RWPE1 (cell line): ENCODE data around the gene SLC25A11.
A peak's percentile ranks its signal among the peaks of the same experiment; 100 is the strongest.

ENCODE experiments used
- CTCF ChIA-PET: fragments of 350-600 bp; sonication (Branson Sonifier 250); formaldehyde crosslinking; extraction: SDS; loops from one replicate; lab custom pipeline; 2021; lab: Yijun Ruan, JAX
- POLR2A ChIA-PET: fragments of 400-600 bp; formaldehyde crosslinking; extraction: SDS; loops from one replicate; lab custom pipeline; 2020; ENCODE audit warnings: antibody characterized with exemption; ENCODE audit not compliant: low non-redundant PET; lab: Yijun Ruan, JAX
- DNase-seq: peaks from one replicate; pipeline ENCODE4 v3.0.0; 2012; ENCODE audit warnings: low spot score
- H3K27ac ChIP-seq: fragments of 450-650 bp; 2 replicates; pipeline ENCODE4 v1.5.1; 2017
- CTCF ChIP-seq: fragments of 450-650 bp; conservative IDR thresholded peaks from 2 replicates; pipeline ENCODE4 v1.5.1; 2017; ENCODE audit warnings: low read depth, mild to moderate bottlenecking

The SLC25A11 gene

DNA sequence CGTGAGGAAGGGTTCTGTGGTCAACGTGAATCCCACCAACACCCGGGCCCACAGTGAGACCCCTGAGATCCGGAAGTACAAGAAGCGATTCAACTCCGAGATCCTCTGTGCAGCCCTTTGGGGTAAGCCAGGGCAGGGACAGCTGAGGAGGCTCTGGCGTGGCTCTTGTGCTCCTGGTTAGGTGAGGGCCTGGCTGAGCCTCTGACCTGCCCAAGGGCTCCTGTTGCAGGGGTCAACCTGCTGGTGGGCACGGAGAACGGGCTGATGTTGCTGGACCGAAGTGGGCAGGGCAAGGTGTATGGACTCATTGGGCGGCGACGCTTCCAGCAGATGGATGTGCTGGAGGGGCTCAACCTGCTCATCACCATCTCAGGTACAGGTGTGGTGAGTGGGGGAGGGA, 44.7 kb downstream of the SLC25A11 start:
- H3K27ac ChIP-seq = peak overlapping the region; percentile 1; the same call in 1 of the 2 replicates
- no peak for TF ChIP-seq CTCF

DNA sequence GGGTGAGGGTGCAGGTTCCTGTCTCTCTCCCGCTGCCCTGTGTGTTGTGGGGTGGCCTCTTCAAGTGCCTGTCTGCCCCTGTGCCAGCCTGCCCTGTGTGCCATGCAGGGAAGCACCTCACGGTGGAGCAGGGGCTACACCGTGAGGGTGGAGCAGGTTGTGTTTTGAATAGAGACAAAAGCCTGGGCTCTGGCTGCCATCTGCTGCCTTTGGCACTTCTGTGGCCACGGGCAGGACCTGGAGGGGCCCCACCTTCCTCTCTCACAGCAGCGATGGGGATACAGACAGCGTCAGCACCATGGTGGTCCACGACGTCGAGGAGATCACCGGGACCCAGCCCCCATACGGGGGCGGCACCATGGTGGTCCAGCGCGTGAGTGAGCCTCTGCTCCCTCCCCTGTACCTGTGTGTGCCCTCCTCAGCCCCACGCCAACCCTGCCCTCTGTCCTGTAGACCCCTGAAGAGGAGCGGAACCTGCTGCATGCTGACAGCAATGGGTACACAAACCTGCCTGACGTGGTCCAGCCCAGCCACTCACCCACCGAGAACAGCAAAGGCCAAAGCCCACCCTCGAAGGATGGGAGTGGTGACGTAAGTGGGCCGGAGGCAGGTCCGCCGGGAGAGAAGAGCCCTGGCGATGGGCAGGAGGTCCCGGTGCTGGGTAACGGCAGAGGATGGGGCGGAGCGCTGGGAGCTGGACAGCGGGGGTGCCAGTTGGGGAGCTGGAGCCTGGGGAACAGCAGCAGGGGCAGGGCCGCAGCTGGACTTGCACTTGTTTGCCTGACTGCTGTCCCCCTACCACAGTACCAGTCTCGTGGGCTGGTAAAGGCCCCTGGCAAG, 45.9 kb downstream of the SLC25A11 start:
- ChIA-PET CTCF (interaction anchor here (0.6 kb wide), 1 partner anchor 10 kb away, joined by 3 read pairs; no protein-coding TSS in a partner anchor), POLR2A (no interaction called here)
- TF ChIP-seq CTCF = no peak
- 0 out of 2 replicates have a peak overlapping the region, but pooled peaks have one; percentile 1 for H3K27ac ChIP-seq
- no peak for DNase-seq

More for the DNA sequence above, 44.7 kb downstream of the SLC25A11 start:
- no peak for DNase-seq
- POLR2A ChIA-PET = no interaction called here
- CTCF ChIA-PET = no interaction called here

- no peak for TF ChIP-seq CTCF
- ChIA-PET POLR2A (no interaction called here), CTCF (no interaction called here)
- no peak overlapping the region for H3K27ac ChIP-seq
- DNase-seq = no peak
These were observed 46.6 kb downstream of the SLC25A11 start for GRCh38 chr17:4893272-4893671.

GRCh38 chr17:4892499-4893221, 47.2 kb downstream of the SLC25A11 start:
- no peak for TF ChIP-seq CTCF
- no peak for DNase-seq
- peak overlapping the region; percentile 21 for H3K27ac ChIP-seq
- CTCF ChIA-PET = no interaction called here
- POLR2A ChIA-PET = no interaction called here

GRCh38 chr17:4891411-4892410, 48.1 kb downstream of the SLC25A11 start:
- ChIA-PET CTCF (no interaction called here), POLR2A (no interaction called here)
- peak overlapping the region; percentile 27; the same call in 1 of the 2 replicates for H3K27ac ChIP-seq
- no peak for TF ChIP-seq CTCF
- DNase-seq = no peak
